Non-pigmented ciliary epithelial cell (primary cell): ENCODE data around the gene GJD4.

Experiments used
- DNase-seq: peaks from one replicate; pipeline ENCODE4 v3.0.0-alpha.2; 2010; ENCODE audit warnings: low read depth

Gene GJD4, protein sequence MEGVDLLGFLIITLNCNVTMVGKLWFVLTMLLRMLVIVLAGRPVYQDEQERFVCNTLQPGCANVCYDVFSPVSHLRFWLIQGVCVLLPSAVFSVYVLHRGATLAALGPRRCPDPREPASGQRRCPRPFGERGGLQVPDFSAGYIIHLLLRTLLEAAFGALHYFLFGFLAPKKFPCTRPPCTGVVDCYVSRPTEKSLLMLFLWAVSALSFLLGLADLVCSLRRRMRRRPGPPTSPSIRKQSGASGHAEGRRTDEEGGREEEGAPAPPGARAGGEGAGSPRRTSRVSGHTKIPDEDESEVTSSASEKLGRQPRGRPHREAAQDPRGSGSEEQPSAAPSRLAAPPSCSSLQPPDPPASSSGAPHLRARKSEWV

DNA sequence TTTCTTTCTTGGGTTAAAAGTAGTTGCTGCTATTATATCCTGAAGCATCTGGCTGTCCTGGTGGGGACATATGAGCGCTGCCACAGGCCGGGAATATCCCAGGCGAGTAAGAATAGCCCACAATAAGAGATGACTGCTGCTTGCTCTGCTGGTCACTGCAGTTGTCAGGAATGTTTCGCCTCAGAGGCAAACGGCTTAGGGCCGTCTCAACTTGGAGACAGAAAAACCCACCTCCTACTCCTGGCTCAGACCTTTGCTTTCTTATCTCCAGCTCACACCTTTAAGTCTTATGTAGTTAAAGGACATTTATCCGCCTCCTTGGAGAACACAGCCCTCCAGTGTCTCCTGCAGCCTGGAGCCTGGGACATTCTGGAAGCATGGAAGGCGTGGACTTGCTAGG is at the start of gene GJD4:
Gene GJD4 (plus strand): TSS at position 151 of the 400 bp plus-strand sequence. CDS start 227 bp downstream, at position 378.
- DNase-seq = no peak

DNA sequence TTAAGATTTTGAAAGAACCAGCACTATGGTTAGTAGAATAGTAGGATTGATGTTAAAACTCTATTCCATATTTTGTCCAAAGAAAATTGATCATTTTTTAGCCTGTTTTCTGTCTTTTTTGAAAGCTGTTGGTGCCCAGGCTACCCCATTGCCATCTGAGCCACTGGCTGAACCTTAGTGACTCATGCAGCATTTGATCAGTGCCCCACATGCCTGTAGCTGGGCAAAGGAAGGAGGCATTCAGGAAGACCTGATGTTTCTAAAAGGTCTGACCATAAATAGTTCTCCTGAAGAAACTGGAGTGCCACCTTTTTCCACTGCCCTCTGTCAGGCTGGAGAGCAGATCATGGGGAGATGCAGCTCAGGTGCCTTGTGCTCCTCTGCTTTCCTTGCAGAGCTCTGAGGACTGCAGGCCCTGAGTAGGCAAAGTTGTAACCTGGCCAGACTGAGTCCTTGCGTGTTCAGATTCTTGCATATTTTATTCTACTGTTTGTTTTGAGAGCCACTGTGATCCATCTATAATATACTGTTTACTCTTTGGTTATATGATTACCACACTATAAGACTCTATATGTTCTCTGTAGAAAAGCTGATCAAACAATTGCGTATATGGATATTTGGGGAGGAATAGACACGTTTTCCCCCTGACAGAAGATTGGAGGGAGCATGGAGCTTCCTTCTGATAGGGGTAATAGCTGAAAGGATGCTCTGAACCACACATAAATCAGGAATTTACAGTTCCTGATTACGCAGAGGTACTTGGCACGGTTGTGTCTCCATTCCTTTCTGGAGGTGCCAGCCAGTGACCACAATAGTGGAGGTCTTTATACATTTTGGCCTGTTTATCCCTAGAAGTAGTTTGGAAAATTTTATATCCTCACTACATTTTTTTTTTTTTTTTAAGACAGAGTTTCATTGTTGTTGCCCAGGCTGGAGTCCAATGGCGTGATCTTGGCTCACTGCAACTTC is 48.9 kb upstream of the GJD4 start:
- no peak for DNase-seq

DNA sequence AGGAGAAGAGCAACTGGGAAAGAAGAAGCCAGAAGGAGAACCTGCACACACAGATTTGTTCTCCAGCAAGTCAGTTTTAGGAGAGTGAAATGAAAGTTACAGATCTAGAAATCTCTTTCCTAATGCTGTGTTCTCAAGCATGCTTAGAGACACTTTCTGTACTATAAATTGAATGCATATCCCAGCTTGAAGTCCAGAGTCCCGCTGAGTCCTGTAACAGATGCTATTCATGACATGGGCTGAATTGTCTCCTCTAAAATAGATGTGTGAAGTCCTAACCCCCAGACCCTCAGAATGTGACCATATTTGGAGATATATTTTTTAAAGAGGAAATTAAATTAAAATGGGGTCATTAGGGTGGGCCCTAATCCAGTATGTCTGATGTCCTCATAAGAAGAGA is 46.9 kb upstream of the GJD4 start:
- no peak for DNase-seq

DNA sequence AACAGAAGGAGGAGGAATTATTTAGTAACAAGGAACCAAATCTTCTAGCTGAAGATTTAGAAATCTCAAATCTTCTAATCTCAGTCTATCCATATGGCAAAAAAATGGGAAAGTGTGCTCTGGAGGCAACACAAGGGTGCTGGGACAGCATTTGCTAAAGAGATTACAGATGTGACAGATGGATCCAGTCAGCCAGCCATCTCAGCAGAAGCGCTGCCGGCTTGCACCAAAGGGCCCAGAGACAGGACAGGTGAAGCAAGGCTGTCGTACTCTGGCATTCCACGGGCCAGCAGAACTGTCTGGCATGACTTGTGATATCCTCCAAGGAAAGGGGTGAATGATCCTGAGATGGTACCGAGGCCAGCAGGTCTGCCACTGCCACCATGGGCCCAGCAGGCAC is 45.7 kb upstream of the GJD4 start:
- no peak for DNase-seq

DNA sequence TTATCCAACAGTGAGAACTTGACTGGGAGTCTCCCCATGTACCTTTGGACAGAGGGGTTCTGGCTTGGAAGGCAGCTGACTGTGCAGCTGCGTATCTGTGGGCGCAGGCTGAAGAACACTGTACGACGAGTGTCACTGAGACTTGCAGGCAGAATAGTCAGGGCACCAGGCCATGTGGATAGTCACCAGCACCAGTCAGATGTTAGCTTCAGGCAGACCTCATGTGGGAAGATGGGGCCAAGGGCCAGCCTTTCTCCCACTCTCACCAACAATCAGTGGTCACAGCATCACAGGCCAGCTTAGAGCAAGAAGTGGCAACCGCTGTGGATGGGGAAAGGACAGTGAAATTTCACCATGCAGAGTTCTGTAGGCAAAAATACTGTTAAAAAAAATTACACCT is 43.4 kb upstream of the GJD4 start:
- no peak for DNase-seq

DNA sequence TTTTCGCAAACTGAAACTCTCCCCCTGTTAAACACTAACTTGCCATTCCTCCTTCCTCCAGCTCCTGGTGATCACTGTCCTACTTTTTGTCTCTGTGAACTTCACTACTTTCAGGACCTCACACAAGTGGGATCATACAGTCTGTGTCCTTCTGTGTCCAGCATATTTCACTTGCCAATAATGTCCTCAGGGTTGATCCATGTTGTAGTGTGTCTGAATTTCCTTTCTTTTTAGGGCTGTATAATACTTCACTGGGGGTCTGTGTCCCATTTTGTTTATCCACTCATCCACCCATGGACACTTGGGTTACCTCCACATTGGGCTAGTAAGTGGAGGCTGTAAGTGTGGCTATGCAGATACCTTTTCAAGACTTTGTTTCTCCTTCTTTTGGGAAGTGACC is 42.7 kb upstream of the GJD4 start:
- DNase-seq = no peak

DNA sequence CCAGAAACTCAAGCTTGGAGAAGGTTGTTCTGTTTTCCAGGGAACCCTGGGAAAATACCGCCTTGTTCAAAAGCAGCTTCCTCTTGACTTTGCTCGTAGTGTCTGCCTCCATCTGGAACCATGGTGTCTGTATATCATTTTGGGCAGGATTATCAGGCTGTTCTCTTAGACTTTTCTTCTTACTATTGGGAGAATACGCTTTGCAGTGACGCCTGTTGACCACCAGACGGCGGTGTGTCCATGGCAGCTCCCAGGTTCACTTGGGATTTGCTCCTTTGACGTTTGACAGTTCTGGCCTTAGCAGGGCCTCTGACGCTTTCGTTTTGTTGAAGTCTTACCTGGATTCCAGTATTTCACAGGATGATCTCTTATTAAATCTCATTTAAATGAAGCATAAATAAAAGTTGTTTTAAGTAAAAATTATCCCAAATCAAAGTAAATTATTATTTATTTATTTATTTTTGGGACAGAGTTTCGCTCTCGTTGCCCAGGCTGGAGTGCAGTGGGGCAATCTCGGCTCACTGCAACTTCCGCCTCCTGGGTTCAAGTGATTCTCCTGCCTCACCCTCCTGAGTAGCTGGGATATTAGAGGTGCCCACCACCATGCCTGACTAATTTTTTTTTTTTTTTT is 41.8 kb upstream of the GJD4 start:
- DNase-seq = no peak

DNA sequence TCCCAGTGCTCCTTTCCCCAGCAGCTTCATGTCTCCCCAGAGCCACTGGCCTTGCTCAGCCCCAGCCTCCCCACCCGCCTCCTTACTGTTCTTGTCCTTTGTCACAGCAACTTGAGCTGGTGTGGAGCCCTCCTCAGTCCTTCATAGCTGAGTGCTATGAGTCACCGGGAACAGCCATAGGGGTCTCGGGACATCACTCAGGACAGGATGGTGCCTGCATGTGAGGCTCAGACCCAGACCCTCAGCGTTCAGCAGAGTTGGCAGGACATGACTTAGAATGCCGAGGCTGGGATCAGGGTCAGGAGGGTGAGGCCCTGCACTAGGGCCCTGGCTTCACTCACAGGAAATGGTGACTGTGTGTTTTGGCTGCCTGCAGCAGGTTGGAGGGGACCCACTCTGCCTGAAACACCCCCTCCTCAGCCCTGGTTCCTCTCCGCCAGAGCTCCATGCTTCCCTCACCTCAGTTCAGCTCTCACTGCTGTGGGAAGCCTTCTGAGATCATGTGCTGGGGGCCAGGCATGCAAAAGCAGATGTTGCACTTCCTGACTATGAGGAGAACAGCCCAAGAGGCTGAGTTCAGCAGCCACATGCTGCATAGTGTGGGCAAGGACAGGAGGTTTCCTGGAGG is 40.7 kb upstream of the GJD4 start:
- DNase-seq = no peak

DNA sequence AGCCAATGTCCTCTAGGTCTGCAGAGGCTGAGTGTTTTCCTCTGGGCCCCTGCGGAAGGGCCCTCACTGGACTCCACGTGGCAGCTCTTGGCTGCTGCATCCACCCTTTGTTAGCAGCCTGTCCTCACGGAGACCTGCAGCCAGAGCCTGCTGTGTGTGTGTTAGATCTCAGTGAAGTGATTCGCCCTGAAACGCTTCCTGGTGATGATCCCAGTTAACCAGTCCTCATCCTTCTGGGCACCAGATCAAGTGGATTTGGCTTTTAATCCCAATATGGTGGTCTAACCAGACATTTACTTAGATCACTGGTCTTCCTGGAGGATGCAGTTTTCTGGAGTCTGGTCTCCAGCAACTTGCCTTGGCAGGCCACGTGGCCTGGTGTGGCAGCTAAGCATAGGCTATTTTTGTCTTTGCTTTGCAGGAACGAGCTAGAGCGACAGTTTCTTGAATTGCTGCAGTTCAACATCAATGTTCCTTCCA is 39.5 kb upstream of the GJD4 start:
- no peak for DNase-seq

DNA sequence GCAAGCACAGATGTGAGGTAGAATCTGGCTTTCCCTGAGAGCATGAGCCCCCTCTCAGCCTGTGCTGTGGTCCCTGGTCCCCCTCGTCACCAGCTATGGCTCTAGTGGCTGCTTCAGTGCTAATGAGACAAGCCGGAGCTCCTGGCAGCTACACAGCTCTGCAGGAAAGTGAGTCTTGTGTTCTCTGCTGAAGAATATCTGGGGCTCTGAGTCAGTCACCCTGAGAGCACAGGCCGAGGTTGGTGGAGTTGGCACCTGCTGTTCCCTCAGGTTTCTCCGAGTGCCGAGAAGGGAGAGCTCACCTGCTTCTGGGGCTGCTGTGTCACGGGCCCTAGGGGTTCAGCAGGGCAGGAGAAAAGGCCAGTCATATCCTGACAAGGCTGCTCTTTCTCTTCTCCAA is 37.2 kb upstream of the GJD4 start:
- no peak for DNase-seq

DNA sequence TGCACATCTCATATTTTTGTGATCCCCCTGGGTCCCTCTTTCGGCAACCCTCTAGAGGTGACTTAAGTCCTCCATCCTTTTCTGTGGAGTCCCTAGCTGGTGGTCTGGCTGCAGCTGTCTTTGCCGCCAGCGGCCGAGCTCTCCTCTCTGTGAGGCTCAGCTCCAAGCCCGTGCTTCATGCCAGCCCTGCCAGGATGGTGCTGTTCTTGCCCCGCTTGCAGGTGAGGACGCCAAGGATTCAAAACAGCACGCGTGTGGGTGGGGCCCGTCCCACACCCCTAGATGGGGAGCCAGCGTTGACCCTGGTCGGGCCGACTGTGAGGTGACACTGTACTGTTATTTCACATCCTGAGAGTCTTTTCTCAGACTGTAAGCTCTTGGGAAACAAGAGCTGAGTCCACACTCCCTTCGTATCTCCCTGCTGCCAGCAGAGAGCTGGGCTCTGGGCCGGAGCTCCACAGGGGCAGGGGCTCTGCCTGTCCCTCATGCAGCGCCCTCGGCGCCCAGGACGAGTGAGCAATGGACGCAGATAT is 36.6 kb upstream of the GJD4 start:
- DNase-seq = no peak

DNA sequence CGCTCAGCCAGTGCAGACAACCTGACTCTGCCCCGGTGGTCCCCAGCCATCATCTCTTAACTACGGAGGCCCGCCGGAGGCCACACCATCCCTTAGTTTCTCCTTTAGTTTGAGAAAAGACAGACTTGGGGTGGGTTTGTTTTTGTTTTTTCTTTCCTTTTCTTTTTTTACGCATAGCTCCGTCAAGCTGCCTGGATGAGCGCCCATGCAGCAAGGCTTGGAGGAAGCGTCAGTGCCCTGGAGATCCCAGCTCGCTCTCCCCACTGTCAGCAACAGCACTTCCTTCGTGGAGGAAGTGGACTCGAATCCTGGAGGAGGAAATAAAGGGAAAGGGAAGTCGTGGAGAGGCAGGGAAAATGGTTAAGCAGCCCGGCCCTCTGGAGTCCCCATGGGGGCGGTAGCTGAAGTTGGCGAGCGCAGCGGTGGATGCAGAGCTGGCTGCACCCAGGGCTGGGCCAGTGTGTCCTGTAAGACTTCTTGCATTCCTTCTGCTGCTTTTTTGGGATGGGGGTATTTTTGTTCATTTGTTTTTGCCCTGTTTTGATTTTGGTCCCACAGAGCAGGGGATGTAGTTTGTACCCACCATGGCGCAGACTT is 35.9 kb upstream of the GJD4 start:
- no peak for DNase-seq

DNA sequence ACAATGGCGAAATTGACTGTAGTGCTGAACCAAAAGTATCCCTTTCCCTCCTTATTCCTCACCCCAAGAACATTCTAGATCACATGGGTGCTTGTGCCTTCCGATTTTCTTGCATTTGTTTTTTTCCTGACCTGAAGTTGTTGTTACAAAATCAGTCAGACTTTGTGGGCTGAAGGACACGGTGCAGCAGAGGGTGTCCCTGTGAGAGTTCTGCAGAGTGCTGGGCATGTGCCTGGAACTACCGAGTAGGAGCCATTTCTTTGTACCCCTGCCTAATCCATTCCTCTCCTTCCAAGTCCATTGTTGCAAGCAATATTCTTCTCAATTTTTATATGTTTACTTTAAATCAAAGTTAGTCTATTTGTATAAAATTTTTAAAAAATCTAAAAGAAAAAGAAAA is 35.3 kb upstream of the GJD4 start:
- no peak for DNase-seq

DNA sequence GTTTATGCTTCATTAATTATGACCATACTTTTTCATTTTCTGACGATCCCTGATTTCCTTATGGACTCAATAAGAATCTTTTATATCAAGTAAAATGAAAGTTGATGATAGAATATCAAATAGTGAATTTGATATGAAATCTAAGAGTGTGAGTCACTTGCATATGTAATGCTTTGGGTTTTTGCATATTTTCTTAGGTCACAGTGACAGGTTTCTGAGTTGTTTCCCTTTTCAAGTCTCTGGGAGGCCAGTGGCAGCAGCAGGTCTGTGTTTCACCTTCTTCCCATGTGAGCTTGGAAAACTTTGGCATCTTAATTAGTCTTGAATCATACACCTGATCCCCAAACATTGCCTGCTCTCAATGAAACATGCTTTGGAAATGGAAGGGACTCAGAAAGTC is 34.7 kb upstream of the GJD4 start:
- no peak for DNase-seq

DNA sequence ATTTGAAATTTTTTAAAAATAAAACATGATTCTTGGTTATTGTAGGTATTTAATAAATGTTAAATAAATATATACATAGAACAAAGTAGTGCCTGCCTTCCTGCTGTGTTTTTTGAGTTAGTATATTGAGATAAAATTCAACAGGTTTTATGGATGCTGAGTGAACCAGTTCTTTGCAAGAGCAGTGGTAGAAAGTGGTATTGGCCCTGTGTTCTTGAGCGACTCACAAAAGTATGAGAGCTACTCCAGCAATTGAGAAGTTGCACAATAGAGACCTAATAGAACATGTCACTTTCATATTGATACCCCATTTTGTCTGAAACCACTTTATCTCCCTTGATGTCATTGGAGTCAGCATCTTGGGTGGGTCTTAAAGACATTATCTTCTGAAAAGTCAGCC is 32.6 kb upstream of the GJD4 start:
- DNase-seq = no peak

DNA sequence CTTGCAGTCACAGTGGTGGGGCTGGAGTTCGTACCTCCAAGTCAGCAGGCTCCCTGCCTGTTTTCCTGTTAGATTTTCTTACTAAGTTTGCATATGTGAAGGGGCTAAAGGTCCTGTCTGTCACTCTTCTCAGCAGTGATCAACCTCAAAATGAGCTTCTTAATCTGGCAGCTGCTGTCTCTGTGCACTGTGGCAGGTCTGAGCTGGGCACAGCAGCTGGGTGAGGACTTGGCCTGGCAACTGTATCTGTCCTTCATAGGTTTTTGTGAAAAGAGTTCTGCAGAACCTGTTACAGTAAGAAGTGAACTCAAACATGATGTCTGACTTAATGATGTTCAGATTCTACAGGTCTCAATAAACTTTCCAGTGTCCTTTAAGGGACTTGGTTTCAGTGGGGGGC is 31.3 kb upstream of the GJD4 start:
- DNase-seq = no peak

DNA sequence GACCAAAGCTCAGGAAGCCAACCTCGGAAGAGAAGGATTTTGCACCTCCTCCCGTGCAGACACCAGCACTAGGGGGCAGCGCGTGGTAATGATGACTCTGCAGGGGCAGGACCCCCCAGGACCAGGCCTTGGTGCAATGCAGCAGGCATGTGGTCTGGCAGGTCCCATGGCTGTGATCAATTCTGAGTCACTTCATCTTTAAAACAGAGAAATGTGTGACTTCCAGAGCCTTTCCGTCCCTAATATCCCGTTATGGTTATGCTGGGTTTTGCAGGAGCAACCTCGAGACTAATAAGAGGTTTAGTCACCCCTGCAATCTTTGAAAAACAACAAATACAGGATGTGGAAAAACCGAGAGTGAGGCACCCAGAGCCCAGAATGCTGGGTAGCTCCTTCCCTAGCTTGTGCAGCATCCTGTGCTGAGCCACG is 30.2 kb upstream of the GJD4 start:
- peak; percentile 90 for DNase-seq

DNA sequence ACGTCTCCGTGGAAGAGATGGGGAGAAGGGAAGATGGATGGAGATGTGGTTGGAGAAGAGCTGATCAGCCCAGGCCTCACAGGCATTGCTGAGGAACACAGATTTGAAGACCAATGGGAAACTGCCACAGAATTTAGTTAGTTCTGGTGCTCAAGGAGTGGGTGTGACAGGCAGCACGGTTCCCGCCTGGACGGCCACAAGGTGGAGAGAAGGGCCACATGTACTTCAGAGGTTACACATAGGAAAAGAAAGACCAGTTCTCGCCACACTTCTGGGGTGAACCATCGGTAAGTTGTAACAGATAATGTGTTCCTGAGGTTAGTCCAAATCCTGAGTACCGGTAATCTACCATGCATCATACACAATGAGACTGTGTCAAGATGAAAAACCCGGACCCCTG is 29.5 kb upstream of the GJD4 start:
- DNase-seq = no peak

DNA sequence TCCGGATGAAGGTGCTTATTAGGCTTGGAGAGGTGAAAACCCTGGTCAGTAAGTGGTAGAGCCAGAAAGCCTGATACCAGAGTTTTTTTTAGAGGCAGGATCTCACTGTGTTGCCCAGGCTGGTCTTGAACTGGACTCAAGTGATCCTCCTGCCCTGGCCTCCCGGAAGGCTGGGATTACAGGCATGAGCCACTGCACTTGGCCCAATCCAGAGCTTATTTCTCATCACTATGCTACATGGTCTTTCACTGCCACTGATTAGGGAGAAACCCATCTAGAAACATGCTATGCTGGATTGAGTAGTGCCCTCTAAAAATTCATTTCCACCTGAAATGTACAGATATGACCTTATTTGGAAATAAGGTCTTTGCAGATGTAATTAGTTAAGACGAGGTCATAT is 28.4 kb upstream of the GJD4 start:
- no peak for DNase-seq

DNA sequence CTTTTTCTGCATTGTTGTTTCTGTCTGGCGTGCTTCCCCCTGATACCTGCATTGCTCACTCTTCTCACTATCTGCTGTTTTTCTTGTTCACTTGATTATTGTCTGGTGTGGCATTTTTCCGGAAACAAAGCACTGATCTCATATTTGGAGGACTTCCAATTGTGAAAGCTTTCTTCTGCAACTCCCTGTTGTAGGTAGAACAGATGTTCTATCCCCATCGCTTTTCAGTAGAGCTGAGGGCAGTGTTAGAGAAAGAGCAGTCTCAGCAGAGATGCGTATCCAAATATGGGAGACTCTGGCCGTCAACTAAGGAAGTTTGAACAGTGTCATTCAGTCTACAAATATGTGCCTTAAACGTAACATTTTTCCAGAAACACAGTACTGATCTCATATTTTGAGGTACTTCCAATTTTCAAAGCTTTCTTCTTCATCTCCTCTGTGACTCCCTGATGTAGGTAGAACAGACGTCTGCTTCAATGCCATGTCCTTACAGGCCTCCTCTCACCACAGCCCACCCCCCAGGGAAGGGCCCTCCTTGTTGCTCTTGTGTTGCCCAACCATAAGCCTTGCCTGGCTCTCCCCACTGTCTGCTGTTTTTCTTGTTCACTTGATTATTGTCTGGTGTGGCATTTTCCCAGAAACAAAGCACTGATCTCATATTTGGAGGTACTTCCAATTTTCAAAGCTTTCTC is 27.1 kb upstream of the GJD4 start:
- DNase-seq = peak; percentile 28

DNA sequence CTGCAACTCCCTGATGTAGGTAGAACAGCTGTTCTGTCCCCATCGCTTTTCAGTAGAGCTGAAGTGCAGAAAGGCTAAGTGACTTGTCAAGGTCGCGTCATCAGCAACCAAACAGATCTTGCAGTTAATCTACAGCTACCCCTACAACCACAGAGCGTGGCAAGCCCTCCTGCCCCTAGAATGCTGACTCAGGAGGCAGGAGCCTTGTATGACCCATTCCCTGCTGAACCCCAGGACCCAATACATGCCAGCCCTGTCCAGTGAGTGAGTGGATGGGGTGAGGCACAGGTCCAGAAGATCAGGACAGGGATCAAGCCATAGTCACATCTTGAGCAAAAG is 26.6 kb upstream of the GJD4 start:
- DNase-seq = no peak
